CD4-positive, alpha-beta T cell treated with Interleukin-17A for 4 hours (primary cell): ENCODE results near the gene CYP2C18.
"Not testable (repeated sequence)": the region's sequence is repeated elsewhere in the genome, so short reads cannot be mapped to it uniquely, and the experiment has no call there.

Experiments used
- DNase-seq: peaks from one replicate; pipeline ENCODE4 v3.0.0-alpha.2; 2020; ENCODE audit warnings: mixed read lengths

CYP2C18 gene

GRCh38 chr10:94683214-94684054, at the start of gene CYP2C18:
TSS of gene CYP2C18 (plus strand) at chr10:94683729. CDS start at chr10:94683820, 91 bp downstream.
- DNase-seq: no peak

- not testable (repeated sequence) for DNase-seq
These were observed 45.4 kb upstream of the CYP2C18 start for GRCh38 chr10:94638097-94638496.

- no peak for DNase-seq
These were observed 43.6 kb upstream of the CYP2C18 start for GRCh38 chr10:94639902-94640301.

GRCh38 chr10:94640562-94640961, 43.0 kb upstream of the CYP2C18 start:
- DNase-seq: no peak

GRCh38 chr10:94641480-94641879, 42.0 kb upstream of the CYP2C18 start:
- no peak for DNase-seq

- DNase-seq: no peak
These were observed 39.2 kb upstream of the CYP2C18 start for GRCh38 chr10:94644352-94644751.

- no peak for DNase-seq
These were observed 38.2 kb upstream of the CYP2C18 start for GRCh38 chr10:94645285-94645684.

GRCh38 chr10:94655201-94655600, 28.3 kb upstream of the CYP2C18 start:
- DNase-seq: not testable (repeated sequence)

GRCh38 chr10:94663061-94663460, 20.5 kb upstream of the CYP2C18 start:
- not testable (repeated sequence) for DNase-seq

GRCh38 chr10:94666391-94667102, 17.0 kb upstream of the CYP2C18 start:
- DNase-seq: no peak

GRCh38 chr10:94673614-94674321, 9.8 kb upstream of the CYP2C18 start:
- DNase-seq: no peak

- no peak for DNase-seq
These were observed 7.0 kb upstream of the CYP2C18 start for GRCh38 chr10:94676496-94676895.

- no peak for DNase-seq
These were observed 5.8 kb upstream of the CYP2C18 start for GRCh38 chr10:94677691-94678090.

GRCh38 chr10:94678475-94678874, 5.1 kb upstream of the CYP2C18 start:
- no peak for DNase-seq

GRCh38 chr10:94680544-94680943, 3.0 kb upstream of the CYP2C18 start:
- no peak for DNase-seq

GRCh38 chr10:94682636-94683035, 893 bp upstream of the CYP2C18 start:
- DNase-seq: not testable (repeated sequence)

- no peak for DNase-seq
These were observed 4.2 kb downstream of the CYP2C18 start for GRCh38 chr10:94687625-94688248.

- no peak for DNase-seq
These were observed 22.6 kb downstream of the CYP2C18 start for GRCh38 chr10:94706089-94706488.

GRCh38 chr10:94710578-94710977, 27.0 kb downstream of the CYP2C18 start:
- DNase-seq: no peak

GRCh38 chr10:94725871-94726270, 42.3 kb downstream of the CYP2C18 start:
- DNase-seq: no peak

GRCh38 chr10:94735197-94735596, 51.7 kb downstream of the CYP2C18 start:
- DNase-seq: no peak

- no peak for DNase-seq
These were observed 55.1 kb downstream of the CYP2C18 start for GRCh38 chr10:94738588-94738987.

- DNase-seq: no peak
These were observed 63.6 kb downstream of the CYP2C18 start for GRCh38 chr10:94747137-94747536.
